DMS53 treated with DMSO at 0.1 percent for 48 hours (cell line): Measurements from ENCODE around the gene ZMYND8.
A peak's percentile ranks its signal among the peaks of the same experiment; 100 is the strongest.
"Not testable (repeated sequence)": the region's sequence is repeated elsewhere in the genome, so short reads cannot be mapped to it uniquely, and the experiment has no call there.

Source experiments
- DNase-seq: peaks from one replicate; lab custom pipeline; 2025; ENCODE audit not compliant: unreplicated experiment; lab: John Stamatoyannopoulos, UW

Gene ZMYND8

GRCh38 chr20:47206962-47207641 is 149.4 kb downstream of the ZMYND8 start:
- no peak for DNase-seq

GRCh38 chr20:47206552-47206951 is 149.9 kb downstream of the ZMYND8 start:
- not testable (repeated sequence) for DNase-seq

DNA sequence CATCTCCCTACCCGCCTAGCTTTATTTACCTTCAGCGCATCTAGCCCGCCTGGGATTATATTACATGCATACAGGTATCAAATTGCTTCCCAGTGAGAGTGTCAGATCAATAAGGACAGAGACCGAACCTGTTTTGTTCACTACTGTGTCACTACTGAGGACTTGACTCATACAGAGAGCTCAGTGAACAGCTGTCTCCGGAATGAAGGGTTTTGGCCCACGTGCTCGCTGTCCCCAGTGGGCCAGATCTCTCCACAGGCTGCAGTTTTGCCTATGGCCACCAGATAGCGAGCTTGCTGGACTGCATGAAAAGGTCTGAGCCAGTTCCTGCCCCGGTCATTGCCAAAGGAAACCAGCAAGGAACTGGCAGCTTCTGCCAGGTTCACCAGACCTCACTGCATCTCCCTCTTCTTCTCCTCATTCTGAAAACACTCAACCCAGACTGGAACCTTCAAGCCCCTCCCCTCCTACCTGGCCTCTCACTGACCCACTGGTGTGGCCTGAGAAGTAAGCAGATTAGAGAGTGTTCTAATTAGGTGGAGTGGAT is 150.8 kb downstream of the ZMYND8 start:
- DNase-seq: peak; percentile 97

GRCh38 chr20:47204850-47205122 is 151.7 kb downstream of the ZMYND8 start:
- not testable (repeated sequence) for DNase-seq

DNA sequence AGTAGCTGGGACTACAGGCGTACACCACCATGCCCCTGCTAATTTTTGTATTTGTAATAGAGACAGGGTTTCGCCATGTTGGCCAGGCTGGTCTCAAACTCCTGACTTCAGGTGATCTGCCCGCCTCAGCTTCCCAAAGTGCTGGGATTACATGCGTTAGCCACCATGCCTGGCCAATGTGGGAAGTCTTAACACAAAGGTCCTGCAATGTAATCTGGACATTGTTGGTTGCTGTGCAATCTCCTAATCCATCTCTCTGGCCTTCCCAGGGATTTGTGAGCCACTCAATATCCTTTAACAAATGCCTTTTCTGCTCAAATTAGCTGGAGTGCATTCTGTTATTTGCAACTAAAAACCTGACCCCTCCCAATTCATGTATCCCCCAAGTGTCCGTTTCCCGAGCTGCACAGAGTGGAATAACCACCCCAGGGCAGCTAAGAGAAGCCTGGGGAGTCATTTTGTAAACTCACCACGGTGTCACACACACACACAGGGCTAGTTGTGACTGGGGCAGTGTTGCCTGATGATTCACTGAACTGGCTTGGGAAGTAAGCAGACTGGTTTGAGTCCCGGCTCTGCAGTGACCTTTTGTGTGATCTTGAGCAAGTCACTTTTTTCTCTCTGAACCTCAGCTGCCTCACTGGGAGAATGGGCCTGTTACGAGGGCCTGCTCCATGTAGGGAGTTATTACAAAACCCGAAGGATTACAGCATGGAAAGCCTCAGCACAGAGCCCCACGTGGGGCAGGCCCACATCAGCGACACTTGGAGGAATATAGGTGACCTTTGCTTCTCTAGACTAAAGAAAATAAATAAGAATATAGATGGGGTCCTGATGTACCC is 152.3 kb downstream of the ZMYND8 start:
- no peak for DNase-seq

DNA sequence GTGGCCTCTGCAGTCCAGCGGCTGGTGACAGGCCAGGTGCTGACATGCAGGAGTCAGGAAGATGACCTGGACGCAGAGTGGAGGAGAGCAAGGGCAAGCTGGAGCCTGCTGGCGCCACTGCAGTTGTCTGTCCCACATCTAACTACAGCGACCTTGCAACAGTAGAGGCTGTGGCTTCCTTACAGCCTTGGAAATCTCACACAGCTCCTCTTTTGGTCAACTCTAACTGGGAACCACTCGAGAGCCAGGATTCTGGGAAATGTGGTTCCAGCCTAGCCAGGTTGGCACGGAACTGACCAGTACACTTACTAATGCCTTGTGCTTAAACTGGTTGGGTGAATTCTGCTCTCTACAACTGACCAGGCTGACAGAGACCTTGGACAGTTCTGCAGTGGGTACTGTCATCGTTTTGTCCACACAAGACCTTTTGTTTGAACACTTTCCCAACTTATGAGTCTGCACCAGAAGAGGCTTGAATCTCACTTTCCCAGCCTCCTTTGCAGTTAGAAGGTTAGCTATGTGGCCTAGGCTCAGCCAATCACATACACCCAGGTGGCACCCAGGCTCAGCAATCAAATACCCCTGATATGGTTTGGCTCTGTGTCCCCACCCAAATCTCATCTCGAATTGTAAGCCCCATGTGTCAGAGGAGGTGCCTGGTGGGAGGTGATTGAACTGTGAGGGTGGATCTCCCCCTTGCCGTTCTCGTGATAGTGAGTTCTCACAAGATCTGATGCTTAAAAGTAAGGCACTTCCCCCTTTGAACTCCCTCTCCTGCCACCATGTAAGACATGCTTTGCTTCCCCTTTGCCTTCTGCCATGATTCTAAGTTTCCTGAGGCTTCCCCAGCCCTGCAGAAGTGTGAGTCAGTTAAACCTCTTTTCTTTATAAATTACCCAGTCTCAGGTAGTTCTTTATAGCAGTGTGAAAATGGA is 153.5 kb downstream of the ZMYND8 start:
- DNase-seq: no peak

GRCh38 chr20:47201074-47201730 is 155.3 kb downstream of the ZMYND8 start:
- no peak for DNase-seq

GRCh38 chr20:47198996-47199552 is 157.4 kb downstream of the ZMYND8 start:
- DNase-seq: no peak

GRCh38 chr20:47198254-47198671 is 158.2 kb downstream of the ZMYND8 start:
- DNase-seq: no peak

DNA sequence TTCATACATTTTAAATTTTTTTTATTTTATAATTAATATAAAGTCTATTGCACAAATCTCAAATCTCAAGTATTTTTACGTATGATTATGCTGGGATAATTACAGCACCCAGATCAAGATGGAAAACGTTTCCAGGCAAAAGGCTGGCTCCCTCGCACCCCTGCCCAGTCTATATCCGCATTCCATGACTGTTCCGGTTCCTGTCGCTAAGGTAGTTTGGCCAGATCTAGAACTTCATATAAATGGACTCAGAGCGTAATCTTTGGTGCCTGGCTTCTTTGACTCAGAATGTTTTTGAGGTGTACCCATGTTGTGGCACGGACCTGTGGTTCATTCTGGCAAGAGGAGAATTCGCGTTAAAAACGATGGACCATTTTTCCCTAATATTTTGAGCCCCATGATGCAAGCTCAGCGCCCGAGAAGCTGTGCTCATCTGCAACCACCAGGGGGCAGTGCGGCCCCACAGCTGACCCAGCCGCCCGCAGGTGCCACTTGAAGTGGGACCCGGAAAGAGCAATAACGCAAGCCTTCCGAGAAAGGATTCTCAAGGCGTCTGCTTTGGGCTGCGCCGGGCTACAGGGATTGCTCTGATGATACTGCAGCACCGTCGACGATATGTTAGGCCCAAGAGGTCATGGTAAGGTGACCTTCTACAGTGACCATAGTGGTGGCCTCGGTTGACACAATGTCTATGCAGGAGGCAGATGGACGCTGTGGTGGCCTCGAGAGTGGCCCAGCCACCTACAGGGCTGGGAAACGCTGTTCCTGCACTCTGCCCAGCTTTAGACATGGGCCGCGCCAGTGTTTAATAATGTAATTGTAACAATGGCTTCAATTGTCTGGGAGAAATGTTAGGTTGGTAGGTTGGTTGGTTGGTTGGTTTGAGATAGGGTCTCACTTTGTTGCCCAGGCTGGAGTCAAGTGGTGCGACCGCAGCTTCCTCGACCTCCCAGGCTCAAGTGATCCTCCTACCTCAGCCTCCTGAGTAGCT is 160.1 kb downstream of the ZMYND8 start:
- DNase-seq: peak; percentile 89

GRCh38 chr20:47195573-47195972 is 160.9 kb downstream of the ZMYND8 start:
- no peak for DNase-seq

DNA sequence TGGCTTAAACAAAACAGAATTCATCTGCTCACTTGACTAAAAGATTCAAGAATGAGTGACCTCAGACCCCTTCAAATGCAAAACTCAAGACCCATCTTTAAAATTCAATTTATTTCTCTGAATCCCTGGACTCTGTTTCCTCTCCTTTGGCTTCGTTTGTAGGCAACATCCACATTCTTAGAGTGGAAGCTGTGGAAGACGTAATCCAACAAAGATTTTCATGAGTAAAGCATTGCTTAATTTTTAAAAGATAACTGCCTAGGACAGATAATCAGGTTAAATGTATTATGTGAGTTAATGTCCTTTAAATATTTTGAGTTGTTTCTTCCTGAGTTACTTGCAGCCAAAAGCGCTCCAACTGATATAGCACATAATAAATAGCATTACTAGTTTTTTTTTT is 164.5 kb downstream of the ZMYND8 start:
- DNase-seq: no peak

GRCh38 chr20:47191074-47191673 is 165.3 kb downstream of the ZMYND8 start:
- no peak for DNase-seq

DNA sequence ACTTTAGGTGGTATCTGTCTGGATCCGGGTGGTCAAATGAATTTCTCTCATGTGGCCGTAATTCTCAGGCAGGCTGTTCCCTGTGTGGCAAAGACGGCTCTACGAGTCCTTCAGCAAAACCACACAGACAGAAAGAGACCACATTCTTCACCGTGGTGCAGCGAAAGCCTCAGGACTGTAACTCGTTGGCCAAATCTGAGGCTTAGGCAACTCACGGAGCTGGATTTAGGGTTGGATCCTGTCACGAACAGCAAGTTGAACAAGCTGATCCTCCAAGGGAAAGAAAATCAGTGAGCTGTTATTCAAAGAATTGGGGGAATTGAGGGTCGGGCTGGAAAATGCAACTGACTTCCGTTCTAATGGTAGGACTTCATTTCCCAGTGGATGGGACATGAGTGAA is 167.4 kb downstream of the ZMYND8 start:
- no peak for DNase-seq

DNA sequence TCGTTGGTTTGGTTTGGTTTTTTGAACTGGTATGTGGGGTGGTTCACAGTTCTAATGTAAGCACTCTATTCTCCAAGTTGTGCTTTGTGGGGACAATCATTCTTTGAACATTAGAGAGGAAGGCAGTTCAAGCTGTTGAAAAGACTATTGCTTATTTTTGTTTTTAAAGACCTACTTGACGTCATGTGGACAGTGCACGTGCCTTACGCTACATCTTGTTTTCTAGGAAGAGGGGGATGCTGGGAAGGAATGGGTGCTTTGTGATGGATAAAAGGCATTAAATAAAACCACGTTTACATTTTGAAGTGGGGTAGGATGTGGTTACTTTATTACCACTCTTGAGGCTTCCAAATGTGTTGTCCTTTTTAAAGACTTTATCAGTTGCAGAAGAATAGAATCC is 168.0 kb downstream of the ZMYND8 start:
- no peak for DNase-seq

DNA sequence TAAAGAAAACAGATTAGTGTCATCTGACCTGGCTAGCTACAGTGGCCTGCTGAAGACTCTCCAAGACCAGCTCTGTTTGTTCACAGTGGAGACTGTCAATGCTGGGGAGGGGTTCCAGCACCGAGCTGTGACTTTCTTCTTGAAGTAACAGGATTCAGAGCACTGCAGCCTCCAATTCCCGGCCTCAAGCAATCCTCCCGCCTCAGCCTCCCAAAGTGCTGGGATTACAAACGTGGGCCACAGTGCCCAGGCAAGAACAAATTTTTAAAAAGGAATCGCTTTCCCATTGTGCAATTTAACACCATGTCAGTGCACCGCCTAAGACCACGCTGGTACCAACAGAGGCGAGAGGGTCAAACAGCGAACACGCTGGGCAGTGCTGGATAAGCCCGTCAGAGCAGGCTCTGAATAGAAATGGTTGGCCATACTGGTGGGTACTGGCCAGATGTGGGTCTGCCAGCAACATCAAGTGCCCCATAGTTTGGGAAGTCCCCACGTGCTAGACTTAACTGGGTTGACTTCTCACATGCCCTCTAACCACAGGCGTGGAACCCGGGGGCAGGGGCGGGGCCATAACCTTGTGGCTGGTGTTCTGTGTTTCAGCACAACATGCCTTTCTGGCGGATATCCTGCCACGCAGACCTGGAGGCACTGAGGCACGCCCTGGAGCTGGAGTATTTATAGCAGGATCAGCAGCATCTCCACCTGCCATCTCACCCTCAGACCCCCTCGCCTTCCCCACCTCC is 168.9 kb downstream of the ZMYND8 start:
- no peak for DNase-seq

DNA sequence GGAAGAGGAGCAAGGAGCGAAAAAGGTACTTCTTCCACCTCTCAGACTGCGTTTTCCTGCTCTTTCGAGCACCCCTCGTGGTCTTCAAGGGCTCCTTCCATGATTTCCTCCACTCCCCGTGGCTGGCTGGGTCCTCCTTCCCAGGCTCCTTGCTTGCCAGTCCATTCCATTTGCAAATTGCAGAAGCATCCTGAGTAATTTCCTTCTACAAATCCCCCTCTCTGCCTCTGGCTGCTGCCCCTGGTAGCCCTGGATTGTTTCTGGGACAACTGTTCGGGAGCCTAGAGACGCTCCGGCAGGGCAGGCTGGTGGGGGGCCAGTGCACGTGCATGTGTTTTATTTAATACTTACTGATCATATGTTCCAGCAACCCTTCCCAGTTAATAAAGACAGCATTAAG is 173.1 kb downstream of the ZMYND8 start:
- DNase-seq: no peak
